Measurements from ENCODE around the gene NCKAP5L. TPM values are rescaled to one million over a fixed set of nuclear protein-coding genes. Genes with fewer than 3 reads are reported as not detected.

Gene NCKAP5L
- total and polyA plus RNA-seq, 3 donors from 2014 or later: 22.0 to 79.7 (median 63.5) TPM

GRCh38 chr12:49793620-49794019 is 34.6 kb downstream of the NCKAP5L start:
- intact Hi-C loops (cut with DNase I; ENCODE audit: low total_unique reads): no loop called here
- 80 to 91% methylated on average over 6 to 9 of the region's 9 CpGs for WGBS, 2 donors
- H3K4me1 ChIP-seq: peaks cover 19% of the 10 kb centered on the region

GRCh38 chr12:49792976-49793580 is 35.1 kb downstream of the NCKAP5L start:
- Histone ChIP-seq H3K27ac (no peak overlapping the region), H3K4me1 (peaks cover 14% of the 10 kb centered on the region), H3K27me3 (no peaks in the 10 kb centered on the region), H3K4me3 (no peak overlapping the region), H3K9me3 (no peaks in the 10 kb centered on the region), H3K36me3 (ENCODE audit: low read depth, missing control alignments) (no peaks in the 10 kb centered on the region)
- DNase-seq: no peak
- TF ChIP-seq POLR2A (IDR thresholded peaks at IDR 0.05) (no peak), CTCF (IDR thresholded peaks at IDR 0.05) (no peak)
- 85 to 100% methylated on average over 2 to 11 of the region's 11 CpGs for WGBS, 2 donors
- intact Hi-C loops (cut with DNase I; ENCODE audit: low total_unique reads): no loop called here

More at GRCh38 chr12:49793620-49794019, 34.6 kb downstream of the NCKAP5L start:
- Histone ChIP-seq H3K27ac (no peak overlapping the region), H3K4me3 (no peak overlapping the region), H3K9me3 (no peaks in the 10 kb centered on the region), H3K27me3 (no peaks in the 10 kb centered on the region), H3K36me3 (ENCODE audit: low read depth, missing control alignments) (no peaks in the 10 kb centered on the region)
- DNase-seq: no peak
- TF ChIP-seq CTCF (IDR thresholded peaks at IDR 0.05): no peak
- no peak for TF ChIP-seq POLR2A (IDR thresholded peaks at IDR 0.05)

- Histone ChIP-seq H3K4me3 (no peak overlapping the region), H3K27me3 (no peaks in the 10 kb centered on the region), H3K4me1 (peaks cover 7% of the 10 kb centered on the region), H3K9me3 (no peaks in the 10 kb centered on the region), H3K27ac (no peak overlapping the region), H3K36me3 (ENCODE audit: low read depth, missing control alignments) (no peaks in the 10 kb centered on the region)
- DNase-seq: no peak
- 91 to 92% methylated on average over 11 to 20 of the region's 20 CpGs for whole genome bisulfite sequencing, 2 donors
- intact Hi-C loops (cut with DNase I; ENCODE audit: low total_unique reads): no loop called here
- TF ChIP-seq POLR2A (IDR thresholded peaks at IDR 0.05): no peak
- TF ChIP-seq CTCF (IDR thresholded peaks at IDR 0.05): no peak
These were observed 35.8 kb downstream of the NCKAP5L start for GRCh38 chr12:49792181-49792970.

GRCh38 chr12:49791700-49792099 is 36.5 kb downstream of the NCKAP5L start:
- Histone ChIP-seq H3K27ac (no peak overlapping the region), H3K27me3 (no peaks in the 10 kb centered on the region), H3K4me3 (no peak overlapping the region), H3K4me1 (peaks cover under 1% of the 10 kb centered on the region), H3K36me3 (ENCODE audit: low read depth, missing control alignments) (no peaks in the 10 kb centered on the region), H3K9me3 (no peaks in the 10 kb centered on the region)
- intact Hi-C loops (cut with DNase I; ENCODE audit: low total_unique reads): no loop called here
- TF ChIP-seq CTCF (IDR thresholded peaks at IDR 0.05): no peak
- TF ChIP-seq POLR2A (IDR thresholded peaks at IDR 0.05): no peak
- WGBS, 2 donors: 64 to 85% methylated on average over 8 to 20 of the region's 23 CpGs
- no peak for DNase-seq

Measured in testis (tissue), 3 donors.